K562 (cell line): Measurements from ENCODE around the gene CEP57.
"Not testable (repeated sequence)": the region's sequence is repeated elsewhere in the genome, so short reads cannot be mapped to it uniquely, and the experiment has no call there.

ENCODE experiments used
- ATF7 ChIP-seq: fragments of 450-650 bp; IDR thresholded peaks from 2 replicates; pipeline ENCODE4 v1.7.1; 2014; ENCODE audit warnings: mild to moderate bottlenecking, moderate library complexity
- DDX20 ChIP-seq: fragments of 450-650 bp; IDR thresholded peaks from 2 replicates; pipeline ENCODE4 v1.6.1; 2016; ENCODE audit warnings: missing genetic modification characterization, low read depth, mild to moderate bottlenecking, missing compliant biosample characterization, moderate library complexity
- GATAD2A ChIP-seq: fragments of 450-650 bp; IDR thresholded peaks from 2 replicates; pipeline ENCODE4 v1.6.1; 2017
- SIN3A ChIP-seq, 2 experiments: fragments of 150-350 bp in 1 of 2; IDR thresholded peaks; 2 replicates each; pipeline ENCODE4 v1.6.1; 2011 to 2016; ENCODE audit warnings: borderline replicate concordance in 2 of 2, low read depth in 2 of 2, low read length in 2 of 2, mild to moderate bottlenecking in 2 of 2, moderate library complexity in 2 of 2; ENCODE audit not compliant: control insufficient read depth in 1 of 2
- ZNF274 ChIP-seq: IDR thresholded peaks from 2 replicates; pipeline ENCODE4 v1.6.1; 2011; ENCODE audit warnings: low read depth, mild to moderate bottlenecking, low read length, moderate library complexity, borderline replicate concordance
- TF ChIP-seq, protein P1 (sequence below), 2 experiments: fragments of 450-650 bp; IDR thresholded peaks; 2 replicates each; pipeline ENCODE4 v1.6.1; 2016
- TF ChIP-seq, protein P2 (sequence below), 3 experiments: IDR thresholded peaks in 2 of 3; conservative IDR thresholded peaks in 1 of 3; 2 replicates each; pipeline ENCODE4 v1.5.1; 2011 to 2012; ENCODE audit warnings: low read length in 3 of 3, mild to moderate bottlenecking in 3 of 3, control low read depth in 2 of 3, improper control_type of control experiment in 1 of 3, inconsistent platforms in 1 of 3, low read depth in 1 of 3, mixed read lengths in 1 of 3, moderate library complexity in 1 of 3; ENCODE audit not compliant: insufficient read depth in 2 of 3
- TF ChIP-seq, protein P3 (sequence below): sonication (generic); formaldehyde crosslinking; IDR thresholded peaks from 2 replicates; pipeline ENCODE4 v1.8.0; 2022; ENCODE audit warnings: mild to moderate bottlenecking, low read depth, missing genetic modification reagents
- TF ChIP-seq, protein P4 (sequence below): fragments of 450-650 bp; formaldehyde crosslinking; IDR thresholded peaks from 2 replicates; pipeline ENCODE4 v1.4.0; 2020; ENCODE audit warnings: mild to moderate bottlenecking, mixed read lengths

DNA sequence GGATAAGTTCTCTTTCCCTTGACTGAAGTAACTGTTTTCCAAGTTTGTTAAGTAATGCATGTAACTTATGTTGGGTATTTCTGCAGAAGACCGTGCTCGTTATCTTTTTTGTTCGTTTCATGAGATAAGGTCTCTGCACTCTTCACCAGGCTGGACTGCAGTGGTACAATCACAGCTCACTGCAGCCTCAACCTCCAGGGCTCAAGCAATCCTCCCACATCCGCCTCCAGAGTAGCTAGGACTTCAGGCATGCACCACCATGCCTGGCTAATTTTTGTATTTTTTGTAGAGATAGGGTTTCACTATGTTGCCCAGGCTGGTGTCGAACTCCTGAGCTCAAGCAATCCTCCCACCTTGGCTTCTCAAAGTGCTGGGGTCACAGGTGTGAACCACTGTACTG is 64.1 kb downstream of the CEP57 start:
- TF ChIP-seq ATF7; ZNF274; SIN3A (IDR thresholded peaks at IDR 0.05; ENCODE audit: borderline replicate concordance in 2 of 2, control insufficient read depth in 1 of 2, low read depth in 2 of 2, low read length in 2 of 2); DDX20; GATAD2A: not testable (repeated sequence)
- TF ChIP-seq, protein P1, sequence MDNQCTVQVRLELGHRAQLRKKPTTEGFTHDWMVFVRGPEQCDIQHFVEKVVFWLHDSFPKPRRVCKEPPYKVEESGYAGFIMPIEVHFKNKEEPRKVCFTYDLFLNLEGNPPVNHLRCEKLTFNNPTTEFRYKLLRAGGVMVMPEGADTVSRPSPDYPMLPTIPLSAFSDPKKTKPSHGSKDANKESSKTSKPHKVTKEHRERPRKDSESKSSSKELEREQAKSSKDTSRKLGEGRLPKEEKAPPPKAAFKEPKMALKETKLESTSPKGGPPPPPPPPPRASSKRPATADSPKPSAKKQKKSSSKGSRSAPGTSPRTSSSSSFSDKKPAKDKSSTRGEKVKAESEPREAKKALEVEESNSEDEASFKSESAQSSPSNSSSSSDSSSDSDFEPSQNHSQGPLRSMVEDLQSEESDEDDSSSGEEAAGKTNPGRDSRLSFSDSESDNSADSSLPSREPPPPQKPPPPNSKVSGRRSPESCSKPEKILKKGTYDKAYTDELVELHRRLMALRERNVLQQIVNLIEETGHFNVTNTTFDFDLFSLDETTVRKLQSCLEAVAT (IDR thresholded peaks at IDR 0.05) = not testable (repeated sequence)
- TF ChIP-seq, protein P2, sequence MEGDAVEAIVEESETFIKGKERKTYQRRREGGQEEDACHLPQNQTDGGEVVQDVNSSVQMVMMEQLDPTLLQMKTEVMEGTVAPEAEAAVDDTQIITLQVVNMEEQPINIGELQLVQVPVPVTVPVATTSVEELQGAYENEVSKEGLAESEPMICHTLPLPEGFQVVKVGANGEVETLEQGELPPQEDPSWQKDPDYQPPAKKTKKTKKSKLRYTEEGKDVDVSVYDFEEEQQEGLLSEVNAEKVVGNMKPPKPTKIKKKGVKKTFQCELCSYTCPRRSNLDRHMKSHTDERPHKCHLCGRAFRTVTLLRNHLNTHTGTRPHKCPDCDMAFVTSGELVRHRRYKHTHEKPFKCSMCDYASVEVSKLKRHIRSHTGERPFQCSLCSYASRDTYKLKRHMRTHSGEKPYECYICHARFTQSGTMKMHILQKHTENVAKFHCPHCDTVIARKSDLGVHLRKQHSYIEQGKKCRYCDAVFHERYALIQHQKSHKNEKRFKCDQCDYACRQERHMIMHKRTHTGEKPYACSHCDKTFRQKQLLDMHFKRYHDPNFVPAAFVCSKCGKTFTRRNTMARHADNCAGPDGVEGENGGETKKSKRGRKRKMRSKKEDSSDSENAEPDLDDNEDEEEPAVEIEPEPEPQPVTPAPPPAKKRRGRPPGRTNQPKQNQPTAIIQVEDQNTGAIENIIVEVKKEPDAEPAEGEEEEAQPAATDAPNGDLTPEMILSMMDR (IDR thresholded peaks at IDR 0.05 in 2 of 3, conservative IDR thresholded peaks at IDR 0.05 in 1 of 3; ENCODE audit: insufficient read depth in 2 of 3, low read depth in 1 of 3, low read length in 3 of 3) = not testable (repeated sequence)
- TF ChIP-seq, protein P3, sequence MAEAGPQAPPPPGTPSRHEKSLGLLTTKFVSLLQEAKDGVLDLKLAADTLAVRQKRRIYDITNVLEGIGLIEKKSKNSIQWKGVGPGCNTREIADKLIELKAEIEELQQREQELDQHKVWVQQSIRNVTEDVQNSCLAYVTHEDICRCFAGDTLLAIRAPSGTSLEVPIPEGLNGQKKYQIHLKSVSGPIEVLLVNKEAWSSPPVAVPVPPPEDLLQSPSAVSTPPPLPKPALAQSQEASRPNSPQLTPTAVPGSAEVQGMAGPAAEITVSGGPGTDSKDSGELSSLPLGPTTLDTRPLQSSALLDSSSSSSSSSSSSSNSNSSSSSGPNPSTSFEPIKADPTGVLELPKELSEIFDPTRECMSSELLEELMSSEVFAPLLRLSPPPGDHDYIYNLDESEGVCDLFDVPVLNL (CRISPR knock-in tag) = not testable (repeated sequence)
- TF ChIP-seq, protein P4, sequence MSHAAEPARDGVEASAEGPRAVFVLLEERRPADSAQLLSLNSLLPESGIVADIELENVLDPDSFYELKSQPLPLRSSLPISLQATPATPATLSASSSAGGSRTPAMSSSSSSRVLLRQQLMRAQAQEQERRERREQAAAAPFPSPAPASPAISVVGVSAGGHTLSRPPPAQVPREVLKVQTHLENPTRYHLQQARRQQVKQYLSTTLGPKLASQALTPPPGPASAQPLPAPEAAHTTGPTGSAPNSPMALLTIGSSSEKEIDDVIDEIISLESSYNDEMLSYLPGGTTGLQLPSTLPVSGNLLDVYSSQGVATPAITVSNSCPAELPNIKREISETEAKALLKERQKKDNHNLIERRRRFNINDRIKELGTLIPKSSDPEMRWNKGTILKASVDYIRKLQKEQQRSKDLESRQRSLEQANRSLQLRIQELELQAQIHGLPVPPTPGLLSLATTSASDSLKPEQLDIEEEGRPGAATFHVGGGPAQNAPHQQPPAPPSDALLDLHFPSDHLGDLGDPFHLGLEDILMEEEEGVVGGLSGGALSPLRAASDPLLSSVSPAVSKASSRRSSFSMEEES (CRISPR knock-in tag) = not testable (repeated sequence)
